ENCODE results near the gene VPS13A.

DNA sequence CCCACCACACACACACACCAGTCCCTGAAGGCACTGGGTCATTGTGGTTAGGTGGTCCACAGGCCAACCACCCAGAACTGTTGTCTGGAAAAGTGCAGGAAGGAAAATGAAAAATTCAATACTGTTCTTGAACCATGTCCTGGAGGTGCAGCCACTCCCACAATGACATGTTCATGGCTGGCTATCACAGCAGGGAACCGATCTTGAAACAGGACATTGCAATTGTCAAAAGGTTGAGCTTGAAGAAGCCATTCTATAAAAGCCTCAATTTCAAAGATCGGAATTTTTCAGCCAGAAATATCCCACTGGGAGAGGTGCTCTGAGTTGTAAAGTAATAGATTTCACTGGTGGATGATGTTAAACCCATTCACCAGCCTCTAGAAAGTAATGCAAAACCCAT, 252.6 kb downstream of the VPS13A start:
- TF ChIP-seq, protein P1, sequence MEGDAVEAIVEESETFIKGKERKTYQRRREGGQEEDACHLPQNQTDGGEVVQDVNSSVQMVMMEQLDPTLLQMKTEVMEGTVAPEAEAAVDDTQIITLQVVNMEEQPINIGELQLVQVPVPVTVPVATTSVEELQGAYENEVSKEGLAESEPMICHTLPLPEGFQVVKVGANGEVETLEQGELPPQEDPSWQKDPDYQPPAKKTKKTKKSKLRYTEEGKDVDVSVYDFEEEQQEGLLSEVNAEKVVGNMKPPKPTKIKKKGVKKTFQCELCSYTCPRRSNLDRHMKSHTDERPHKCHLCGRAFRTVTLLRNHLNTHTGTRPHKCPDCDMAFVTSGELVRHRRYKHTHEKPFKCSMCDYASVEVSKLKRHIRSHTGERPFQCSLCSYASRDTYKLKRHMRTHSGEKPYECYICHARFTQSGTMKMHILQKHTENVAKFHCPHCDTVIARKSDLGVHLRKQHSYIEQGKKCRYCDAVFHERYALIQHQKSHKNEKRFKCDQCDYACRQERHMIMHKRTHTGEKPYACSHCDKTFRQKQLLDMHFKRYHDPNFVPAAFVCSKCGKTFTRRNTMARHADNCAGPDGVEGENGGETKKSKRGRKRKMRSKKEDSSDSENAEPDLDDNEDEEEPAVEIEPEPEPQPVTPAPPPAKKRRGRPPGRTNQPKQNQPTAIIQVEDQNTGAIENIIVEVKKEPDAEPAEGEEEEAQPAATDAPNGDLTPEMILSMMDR (IDR thresholded peaks at IDR 0.05): no peak
- TF ChIP-seq POLR2A (IDR thresholded peaks at IDR 0.05): no peak

Data from adrenal gland (tissue), 5 donors.